Heart left ventricle (tissue), 16 donors: ENCODE results near the gene ACAA2. TPM values are rescaled to one million over a fixed set of nuclear protein-coding genes. Genes with fewer than 3 reads are reported as not detected.
A peak's percentile ranks its signal among the peaks of the same experiment; 100 is the strongest.

Experiments
- ATAC-seq, 4 donors: fragments of 200-7000 bp; cut with Tn5 transposase; one replicate each; pipeline ENCODE4 v1.9.1; 2020 to 2022; ENCODE audit warnings: moderate library complexity in 4 of 4, mild to moderate bottlenecking in 3 of 4, moderate number of reproducible peaks in 1 of 4
- DNase-seq, 5 donors: peaks; one replicate each; pipeline ENCODE4 v3.0.0-alpha.2; 2020
- H3K27ac ChIP-seq, 12 donors: fragments of 200-600 bp; sonication (generic) in 4 of 12; one replicate each; pipeline versions ENCODE4 v1.5.0 to v1.8.0; 2016 to 2022; ENCODE audit warnings: mild to moderate bottlenecking in 2 of 12
- H3K27me3 ChIP-seq, 9 donors: fragments of 200-600 bp; sonication (generic) in 2 of 9; one replicate each; pipeline versions ENCODE4 v1.5.1 to v1.8.0; 2016 to 2022; ENCODE audit warnings: mild to moderate bottlenecking in 3 of 9
- H3K36me3 ChIP-seq, 9 donors: fragments of 200-600 bp; sonication (generic) in 2 of 9; one replicate each; pipeline versions ENCODE4 v1.5.0 to v1.8.0; 2018 to 2022; ENCODE audit warnings: mild to moderate bottlenecking in 2 of 9
- H3K4me1 ChIP-seq, 12 donors: fragments of 200-600 bp; sonication (generic) in 4 of 12; one replicate each; pipeline versions ENCODE4 v1.5.0 to v1.8.0; 2016 to 2022; ENCODE audit warnings: mild to moderate bottlenecking in 3 of 12
- H3K4me3 ChIP-seq, 12 donors: fragments of 200-600 bp; sonication (generic) in 4 of 12; one replicate each; pipeline versions ENCODE4 v1.5.0 to v1.8.0; 2017 to 2022; ENCODE audit warnings: mild to moderate bottlenecking in 9 of 12, moderate library complexity in 4 of 12
- H3K9me3 ChIP-seq, 12 donors: fragments of 200-600 bp; sonication (generic) in 4 of 12; one replicate each; pipeline versions ENCODE4 v1.5.0 to v1.8.0; 2016 to 2022; ENCODE audit warnings: mild to moderate bottlenecking in 1 of 12
- POLR2A ChIP-seq, 2 donors: fragments of 450-650 bp; IDR thresholded peaks; one replicate each; pipeline ENCODE4 v1.6.1; 2017; ENCODE audit warnings: antibody characterized with exemption in 2 of 2, mild to moderate bottlenecking in 2 of 2, moderate library complexity in 2 of 2
- WGBS, 4 donors: extraction: QIAGEN DNeasy Blood & Tissue Kit in 2 of 4; methylation state at CpG; one replicate each; pipeline versions ENCODE4 v1.1.5 to v1.1.7; 2013 to 2018; 5-methylcytosine and 5-hydroxymethylcytosine counted together
- intact Hi-C, 10 donors: fragments of 100-400 bp; cut with DNase I; formaldehyde crosslinking; loops; one replicate each; pipeline versions ENCODE4 v1.11.1 to v1.14.2; 2022
- polyA plus RNA-seq, 2 donors: library from polyadenylated mRNA; stranded (reverse); fragments of 200-250 nt; gene quantifications; one replicate each; pipeline ENCODE4 v1.2.3, GENCODE V29; 2013
- total RNA-seq, 9 donors: library from RNA; depleted of rRNA in 2 of 9; stranded (reverse); fragments of >200 nt in 2 of 9; fragmentation: NEBNext Ultra II Directional in 3 of 9; extraction: Animal tissue kit (Norgen Biotek cat#: 25700) in 3 of 9; gene quantifications; one replicate each; pipeline versions ENCODE4 v1.1.0 to v1.2.4, GENCODE V29; 2016 to 2023
- TF ChIP-seq, protein P1 (sequence below), 12 donors: fragments of 200-600 bp; sonication (generic) in 4 of 12; IDR thresholded peaks; one replicate each; pipeline versions ENCODE4 v1.5.0 to v1.8.0; 2018 to 2022; ENCODE audit warnings: antibody characterized with exemption in 12 of 12, mild to moderate bottlenecking in 5 of 12
- donor health status: ischemic (EF 13 %, LVEDD 7.1; RV severe dilation, severe dysfunction).
- donor health status: healthy with polysubstance abuse.
- donor health status: DM: no; HTN: yes; CAD: no.
- donor health status: DM: no; HTN: no; CAD: no.
- donor health status: ischemic (EF 25% LVEDD 6.9; RV normal size, moderate dysfunction).
- donor health status: ischemic (EF 25% LVEDD 5.7; RV mildly dilated, moderate dysfunction).
- donor health status: healthy.
- donor health status: DM: yes; HTN: yes; CAD: no.
- donor health status: ischemic (EF 35%, LVEDD 5.7; RV mildly dilated, moderate dysfunction).
- donor health status: nonischemic (EF 11% LVEDD 7.7; RV severe dilation, severe dysfunction).
- donor health status: DM: yes; HTN: yes; CAD: no.
- donor health status: PGD.
- donor health status: ischemic (EF 29% LVEDD 5.4; RV normal size, mild dysfunction).
- donor health status: nonischemic (EF 23%, LVEDD 6.1; RV moderate dilation, normal function).

ACAA2 gene
- total and polyA plus RNA-seq, 11 donors: 129 to 379 (median 221) TPM

DNA sequence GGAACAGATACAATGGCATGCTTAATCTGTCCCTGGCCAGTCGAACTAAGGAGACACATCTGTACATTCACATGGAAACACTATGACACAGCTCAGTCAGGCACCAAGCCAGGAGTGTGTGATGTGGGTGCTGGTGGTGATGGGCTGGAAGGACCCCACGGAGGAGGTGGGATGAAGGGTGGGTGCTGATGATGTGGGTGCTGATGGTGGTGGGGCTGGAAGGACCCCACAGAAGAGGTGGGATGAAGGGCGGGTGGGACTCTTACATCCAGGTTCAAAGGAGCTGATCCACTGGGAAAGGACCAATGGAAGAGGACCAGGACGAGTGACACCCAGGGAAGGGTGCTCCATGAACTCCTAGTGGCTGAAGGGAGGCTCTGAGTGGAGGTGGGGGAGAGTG lies 34.8 kb upstream of the ACAA2 start:
- Histone ChIP-seq H3K4me3 (no peak overlapping the region), H3K27ac (no peak overlapping the region), H3K4me1 (peaks cover 0 to 10% (median 1%) of the 10 kb centered on the region in 12 donors), H3K27me3 (peaks cover 0 to 9% (median 0%) of the 10 kb centered on the region in 9 donors), H3K36me3 (no peaks in the 10 kb centered on the region), H3K9me3 (no peaks in the 10 kb centered on the region)
- intact Hi-C loops: no loop called here
- WGBS, 4 donors: 75 to 83% (median 81%) methylated on average over 4 of the region's 4 CpGs
- TF ChIP-seq, protein P1, sequence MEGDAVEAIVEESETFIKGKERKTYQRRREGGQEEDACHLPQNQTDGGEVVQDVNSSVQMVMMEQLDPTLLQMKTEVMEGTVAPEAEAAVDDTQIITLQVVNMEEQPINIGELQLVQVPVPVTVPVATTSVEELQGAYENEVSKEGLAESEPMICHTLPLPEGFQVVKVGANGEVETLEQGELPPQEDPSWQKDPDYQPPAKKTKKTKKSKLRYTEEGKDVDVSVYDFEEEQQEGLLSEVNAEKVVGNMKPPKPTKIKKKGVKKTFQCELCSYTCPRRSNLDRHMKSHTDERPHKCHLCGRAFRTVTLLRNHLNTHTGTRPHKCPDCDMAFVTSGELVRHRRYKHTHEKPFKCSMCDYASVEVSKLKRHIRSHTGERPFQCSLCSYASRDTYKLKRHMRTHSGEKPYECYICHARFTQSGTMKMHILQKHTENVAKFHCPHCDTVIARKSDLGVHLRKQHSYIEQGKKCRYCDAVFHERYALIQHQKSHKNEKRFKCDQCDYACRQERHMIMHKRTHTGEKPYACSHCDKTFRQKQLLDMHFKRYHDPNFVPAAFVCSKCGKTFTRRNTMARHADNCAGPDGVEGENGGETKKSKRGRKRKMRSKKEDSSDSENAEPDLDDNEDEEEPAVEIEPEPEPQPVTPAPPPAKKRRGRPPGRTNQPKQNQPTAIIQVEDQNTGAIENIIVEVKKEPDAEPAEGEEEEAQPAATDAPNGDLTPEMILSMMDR (IDR thresholded peaks at IDR 0.05): no peak
- TF ChIP-seq POLR2A (IDR thresholded peaks at IDR 0.05): no peak
- DNase-seq (no peak), ATAC-seq (no peak)

DNA sequence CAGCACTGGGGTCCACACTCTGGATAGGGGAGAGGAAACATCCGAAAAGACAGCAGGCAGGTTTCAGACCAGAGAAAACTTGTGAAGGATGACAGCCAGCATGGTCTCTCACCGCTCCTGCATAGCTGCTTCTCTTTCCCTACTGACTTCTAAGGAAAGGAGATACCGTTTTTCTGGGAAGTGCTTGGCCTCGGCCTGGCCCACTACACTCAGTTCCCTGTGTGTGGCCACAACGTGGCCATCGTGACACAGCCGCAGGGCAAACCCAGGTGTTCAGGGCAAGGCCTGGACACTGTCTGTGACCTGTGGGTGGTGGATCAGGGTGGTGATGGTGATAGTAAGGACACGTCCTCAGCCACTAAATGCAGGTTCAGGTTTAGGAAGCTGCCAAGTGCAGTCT lies 34.2 kb upstream of the ACAA2 start:
- ATAC-seq: no peak

DNA sequence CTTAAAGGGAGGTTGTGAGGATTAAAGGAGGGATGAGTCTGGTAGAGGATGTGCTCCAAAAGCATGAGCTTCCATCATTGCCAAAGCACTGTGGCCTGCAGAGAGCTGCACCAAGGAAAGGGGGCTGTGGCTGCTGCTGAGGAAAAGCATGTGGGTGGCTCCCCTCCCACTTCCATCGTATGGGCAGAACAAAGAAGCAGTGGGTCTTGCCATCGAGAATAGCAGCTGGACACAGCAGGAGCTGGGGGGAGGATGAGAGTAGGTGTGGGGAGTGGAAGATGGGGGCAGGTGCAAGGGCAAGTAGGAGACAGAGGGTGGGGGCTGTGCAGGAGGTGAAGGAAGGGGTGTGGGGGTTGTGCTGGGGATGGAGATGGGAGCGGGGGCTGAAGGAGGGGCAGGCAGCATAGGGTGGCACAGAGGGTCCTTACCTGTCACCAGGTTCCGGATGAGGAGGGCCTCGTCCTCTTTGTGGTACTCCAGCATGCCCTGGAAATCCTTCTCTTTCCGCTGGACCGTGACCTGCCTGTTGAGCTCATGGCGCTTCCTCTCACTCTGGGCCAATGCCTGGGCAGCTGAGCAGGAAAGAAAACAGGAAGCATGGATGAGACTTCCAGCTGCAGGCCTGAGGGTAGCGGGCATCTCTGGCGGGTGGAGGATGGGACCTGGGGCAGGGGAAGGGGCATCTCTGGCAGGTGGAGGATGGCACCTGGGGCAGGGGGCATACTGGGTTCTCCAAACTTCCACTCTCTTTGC lies 33.6 kb upstream of the ACAA2 start:
- DNase-seq (no peak), ATAC-seq (no peak)
- no peaks in the 10 kb centered on the region for H3K9me3 ChIP-seq
- peaks cover 0 to 10% (median 1%) of the 10 kb centered on the region in 12 donors for H3K4me1 ChIP-seq
- H3K36me3 ChIP-seq: no peaks in the 10 kb centered on the region
- intact Hi-C loops: no loop called here
- TF ChIP-seq, protein P1 (IDR thresholded peaks at IDR 0.05): no peak
- no peak for TF ChIP-seq POLR2A (IDR thresholded peaks at IDR 0.05)
- no peak overlapping the region for H3K27ac ChIP-seq
- H3K27me3 ChIP-seq: peaks cover 0 to 9% (median 0%) of the 10 kb centered on the region in 9 donors
- WGBS, 4 donors: 37 to 73% (median 65%) methylated on average over 9 to 10 of the region's 10 CpGs
- no peak overlapping the region for H3K4me3 ChIP-seq

More for the DNA sequence above, 34.2 kb upstream of the ACAA2 start:
- H3K9me3 ChIP-seq: no peaks in the 10 kb centered on the region
- 86 to 88% (median 87%) methylated on average over 8 of the region's 8 CpGs for WGBS, 4 donors
- peaks cover 0 to 9% (median 0%) of the 10 kb centered on the region in 9 donors for H3K27me3 ChIP-seq
- H3K27ac ChIP-seq: no peak overlapping the region
- H3K4me3 ChIP-seq: no peak overlapping the region
- H3K4me1 ChIP-seq: peaks cover 0 to 10% (median 1%) of the 10 kb centered on the region in 12 donors
- no peak for DNase-seq
- H3K36me3 ChIP-seq: no peaks in the 10 kb centered on the region
- intact Hi-C loops: no loop called here
- no peak for TF ChIP-seq POLR2A (IDR thresholded peaks at IDR 0.05)
- TF ChIP-seq, protein P1 (IDR thresholded peaks at IDR 0.05): no peak

DNA sequence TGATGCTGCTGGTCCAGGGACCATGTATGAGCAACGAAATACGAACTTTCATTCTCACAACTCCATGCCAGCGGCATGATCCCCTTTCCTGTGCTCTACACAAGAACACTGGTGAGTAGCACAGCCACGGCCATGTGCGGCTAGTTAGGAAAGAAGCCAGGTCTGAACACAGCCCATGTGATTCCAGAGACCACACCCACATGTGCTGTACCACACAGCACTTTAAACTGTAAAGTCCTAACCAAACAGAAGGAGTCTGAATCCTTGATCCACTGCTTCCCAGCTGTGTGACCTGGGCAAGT lies 33.0 kb upstream of the ACAA2 start:
- Histone ChIP-seq H3K27ac (no peak overlapping the region), H3K27me3 (peaks cover 0 to 9% (median 0%) of the 10 kb centered on the region in 9 donors), H3K4me3 (no peak overlapping the region), H3K9me3 (no peaks in the 10 kb centered on the region), H3K36me3 (no peaks in the 10 kb centered on the region), H3K4me1 (peaks cover 0 to 10% (median 1%) of the 10 kb centered on the region in 12 donors)
- ATAC-seq: peak in 2 of 4 donors; percentile 40 to 60
- TF ChIP-seq, protein P1 (IDR thresholded peaks at IDR 0.05): no peak
- intact Hi-C loops: no loop called here
- peak in 2 of 5 donors; percentile 25 to 40 for DNase-seq
- 53 to 67% (median 60%) methylated on average over 5 of the region's 5 CpGs for WGBS, 4 donors
